HG03280 (cell line): ENCODE results near the gene HIPK3.
"Not testable (repeated sequence)": the region's sequence is repeated elsewhere in the genome, so short reads cannot be mapped to it uniquely, and the experiment has no call there.

Source experiments
- ATAC-seq: cut with Tn5 transposase; IDR thresholded peaks from one replicate; pipeline ENCODE4 v1.9.1; 2021; ENCODE audit warnings: mild to moderate bottlenecking, moderate library complexity; ENCODE audit not compliant: unreplicated experiment

The HIPK3 gene

DNA sequence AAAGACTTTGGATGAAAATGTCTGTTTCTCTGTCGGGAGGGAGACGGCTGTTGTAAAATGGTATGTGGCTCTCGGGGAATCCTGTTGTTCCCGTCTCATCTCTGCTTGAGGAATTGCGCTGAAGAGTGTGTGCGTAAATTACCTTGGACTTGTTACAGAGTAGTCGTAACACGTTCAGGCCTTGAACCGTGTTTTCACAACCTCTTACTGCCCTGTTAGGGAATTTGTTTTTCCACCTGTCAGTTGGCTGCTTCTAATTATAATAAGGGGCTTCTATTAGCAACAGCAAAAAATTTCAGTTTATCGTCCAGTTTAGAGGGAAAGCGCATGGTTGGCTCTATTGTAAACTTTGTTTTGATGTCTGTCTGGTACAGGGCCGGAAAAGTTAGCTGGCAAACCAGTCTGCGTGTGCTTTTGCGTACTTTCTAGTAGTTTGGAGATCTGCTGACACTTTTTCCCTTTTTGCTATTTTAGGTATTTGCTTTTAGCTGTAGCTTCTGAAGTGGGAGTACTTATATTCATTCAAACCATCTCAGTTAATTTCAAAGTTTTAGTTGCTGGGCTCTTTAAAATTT is 1.5 kb downstream of the HIPK3 start:
- ATAC-seq = peak; percentile 24

DNA sequence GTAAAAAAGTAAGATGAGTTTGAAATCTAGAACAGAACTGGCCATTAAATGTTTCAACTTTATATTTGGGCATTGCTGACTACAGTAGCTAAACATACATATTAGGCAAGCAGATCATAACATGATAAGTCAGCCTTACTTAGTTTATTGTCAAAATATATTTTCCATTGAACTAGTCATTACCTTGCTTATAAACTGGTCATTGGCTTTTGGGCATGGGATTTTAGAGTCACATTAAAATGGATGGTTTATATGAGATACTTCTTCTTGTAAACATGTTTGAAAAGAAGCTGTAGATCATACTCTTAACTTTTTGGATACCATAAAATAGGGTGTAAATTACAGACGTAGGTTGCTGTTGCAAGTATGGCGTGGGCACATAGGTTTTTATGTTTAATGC is 2.7 kb downstream of the HIPK3 start:
- no peak for ATAC-seq

DNA sequence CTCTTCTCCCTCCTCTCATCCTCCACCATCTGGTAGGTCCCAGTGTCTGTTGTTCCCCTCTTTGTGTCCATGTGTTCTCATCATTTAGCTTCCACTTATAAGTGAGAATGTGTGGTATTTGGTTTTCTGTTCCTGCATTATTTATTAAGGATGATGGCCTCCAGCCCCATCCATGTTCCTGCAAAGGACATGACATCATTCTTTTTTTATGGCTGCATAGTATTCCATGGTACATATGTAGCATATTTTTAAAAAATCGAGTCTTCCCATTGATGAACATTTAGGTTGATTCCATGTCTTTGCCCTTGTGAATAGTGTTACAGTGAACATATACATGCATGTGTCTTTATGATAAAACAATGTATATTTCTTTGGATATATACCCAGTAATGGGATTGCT is 4.2 kb downstream of the HIPK3 start:
- not testable (repeated sequence) for ATAC-seq

DNA sequence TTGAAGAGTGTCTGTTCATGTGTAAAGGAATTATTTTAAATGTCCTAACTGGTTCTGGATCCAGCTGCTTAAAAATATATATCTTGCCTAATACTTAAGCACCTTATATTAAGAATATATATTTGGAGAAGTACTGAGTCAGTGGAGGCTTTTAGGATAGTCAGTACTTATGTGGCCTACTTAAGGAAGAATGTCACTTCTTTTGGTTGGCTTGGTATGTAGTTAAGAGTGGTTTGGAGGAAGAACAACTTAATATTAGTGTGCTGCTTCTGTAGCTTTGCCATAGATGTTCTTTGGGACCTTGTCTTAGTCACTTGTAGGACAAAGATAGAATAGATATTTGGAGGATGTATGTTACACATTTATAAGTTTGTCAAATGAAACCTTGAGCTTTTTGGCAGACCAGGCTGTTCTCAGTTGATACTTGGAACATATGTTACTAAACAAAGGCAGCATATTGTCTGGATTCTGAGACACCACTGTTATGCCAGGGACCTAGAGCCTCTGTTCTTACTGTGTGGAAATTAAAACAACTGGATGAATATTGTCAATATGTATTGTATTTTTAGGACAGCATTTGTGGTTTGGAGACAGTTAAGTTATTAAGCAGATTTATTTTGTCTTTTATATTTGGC is 4.9 kb downstream of the HIPK3 start:
- ATAC-seq = no peak

DNA sequence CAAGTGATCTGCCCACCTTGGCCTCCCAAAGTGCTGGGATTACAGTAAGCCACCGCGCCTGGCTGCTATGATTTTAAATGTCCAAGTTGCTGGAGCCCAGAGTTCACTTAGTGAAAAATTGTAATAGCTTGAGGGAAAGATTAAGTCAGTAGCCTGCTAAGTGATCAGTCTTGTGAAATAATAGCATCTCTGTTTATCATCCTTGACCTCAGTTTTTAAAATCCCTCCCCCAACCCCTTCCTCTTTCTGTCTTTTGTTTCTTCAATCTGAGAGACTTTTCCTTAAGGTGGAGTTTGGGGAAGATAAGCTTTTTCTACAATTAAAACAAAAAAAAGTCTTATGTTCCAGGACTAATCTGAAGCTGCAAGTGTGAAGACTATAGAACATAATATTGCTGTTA is 6.4 kb downstream of the HIPK3 start:
- ATAC-seq = no peak

DNA sequence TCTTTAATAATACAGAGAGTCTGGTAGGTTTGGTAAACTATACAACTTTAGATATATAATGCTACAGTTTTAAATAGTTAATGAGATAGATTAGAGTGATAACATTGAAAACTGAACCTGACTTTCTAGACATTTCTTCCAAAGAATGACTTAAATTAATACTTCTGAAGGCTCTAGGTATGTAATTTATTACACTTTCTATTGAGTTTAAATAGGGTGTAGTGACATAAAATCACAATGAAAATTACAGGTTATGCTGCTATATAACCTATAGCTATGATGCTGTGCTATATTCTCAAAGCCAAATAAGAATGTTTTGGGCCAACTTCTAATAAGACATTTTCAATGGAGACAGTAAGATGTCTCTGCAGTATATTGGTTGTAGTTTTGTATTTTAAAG is 7.7 kb downstream of the HIPK3 start:
- no peak for ATAC-seq

DNA sequence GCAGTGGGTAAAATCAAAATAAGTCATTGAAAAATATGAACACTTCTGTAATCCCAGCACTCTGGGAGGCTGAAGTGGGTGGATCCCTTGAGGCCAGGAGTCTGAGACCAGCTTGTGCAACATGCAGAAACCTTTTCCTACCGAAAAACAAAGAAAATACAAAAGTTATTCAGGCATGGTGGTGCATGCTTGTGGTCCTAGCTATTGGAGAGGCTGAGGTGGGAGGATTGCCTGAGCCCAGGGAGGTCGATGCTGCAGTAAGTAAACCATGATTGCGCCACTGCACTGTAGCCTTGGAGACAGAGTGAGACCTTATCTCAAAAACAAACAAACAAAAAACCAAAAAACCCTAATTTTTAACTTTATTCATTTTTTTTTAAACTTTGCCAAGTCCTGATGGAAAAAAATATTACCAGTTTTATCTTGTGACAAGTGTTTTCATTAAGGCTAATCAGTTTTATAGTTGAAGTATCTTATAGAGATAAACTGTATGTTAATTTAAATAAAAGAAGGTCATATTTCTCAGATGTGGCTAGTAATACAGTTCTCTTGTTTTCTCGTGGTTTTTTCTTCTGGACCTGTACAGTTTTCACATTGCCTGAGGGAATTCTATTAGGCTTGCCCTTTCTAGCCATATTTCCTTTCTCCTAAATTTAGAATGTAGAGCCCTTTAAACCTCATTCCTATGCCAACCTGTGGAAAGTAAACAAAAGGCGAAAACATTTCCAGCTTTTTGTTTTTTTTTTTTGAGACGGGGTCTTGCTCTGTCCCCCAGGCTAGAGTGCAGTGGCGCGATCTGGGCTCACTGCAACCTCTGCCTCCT is 9.4 kb downstream of the HIPK3 start:
- no peak for ATAC-seq

DNA sequence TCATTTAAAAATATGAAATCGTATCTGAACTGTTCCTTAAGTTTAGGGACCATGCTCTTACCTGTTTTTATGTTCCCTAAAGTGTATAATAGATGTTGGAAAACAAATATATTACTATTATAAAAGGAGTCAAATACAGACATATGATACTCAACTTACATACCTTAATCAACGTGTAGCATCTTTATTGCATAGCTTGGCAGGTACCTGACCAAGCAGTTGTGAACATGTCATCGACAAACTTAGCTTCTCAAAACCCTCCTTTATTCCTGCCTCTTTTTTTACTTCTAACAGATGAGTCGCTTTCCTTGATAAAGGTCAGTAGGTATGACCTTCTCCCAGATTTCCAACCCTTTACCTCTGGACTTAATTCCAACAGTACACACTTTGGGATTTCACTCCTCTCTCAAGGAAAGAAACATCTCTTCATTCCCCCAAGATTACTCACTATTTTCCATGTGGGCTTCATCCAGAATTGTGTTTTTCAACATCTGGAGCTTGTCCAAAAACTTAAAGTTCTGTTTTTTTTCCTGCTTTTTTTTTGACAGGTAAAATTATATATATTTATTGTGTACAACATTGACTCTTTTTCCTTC is 11.9 kb downstream of the HIPK3 start:
- no peak for ATAC-seq

DNA sequence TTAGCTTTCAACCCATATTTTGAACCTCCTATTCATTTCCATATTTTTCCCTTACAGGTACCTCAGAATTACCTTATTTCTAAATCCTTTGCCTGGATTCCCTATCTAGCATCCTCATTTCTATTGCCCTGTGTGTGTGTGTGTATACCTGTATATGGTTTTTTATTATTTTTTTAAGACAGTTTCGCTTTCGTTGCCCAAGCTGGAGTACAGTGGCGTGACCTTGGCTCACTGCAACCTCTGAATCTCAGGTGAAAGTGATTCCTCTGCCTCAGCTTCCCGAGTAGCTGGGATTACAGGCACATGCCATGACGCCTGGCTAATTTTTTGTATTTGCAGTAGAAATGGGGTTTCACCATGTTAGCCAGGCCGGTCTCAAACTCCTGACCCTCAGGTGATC is 12.6 kb downstream of the HIPK3 start:
- no peak for ATAC-seq

DNA sequence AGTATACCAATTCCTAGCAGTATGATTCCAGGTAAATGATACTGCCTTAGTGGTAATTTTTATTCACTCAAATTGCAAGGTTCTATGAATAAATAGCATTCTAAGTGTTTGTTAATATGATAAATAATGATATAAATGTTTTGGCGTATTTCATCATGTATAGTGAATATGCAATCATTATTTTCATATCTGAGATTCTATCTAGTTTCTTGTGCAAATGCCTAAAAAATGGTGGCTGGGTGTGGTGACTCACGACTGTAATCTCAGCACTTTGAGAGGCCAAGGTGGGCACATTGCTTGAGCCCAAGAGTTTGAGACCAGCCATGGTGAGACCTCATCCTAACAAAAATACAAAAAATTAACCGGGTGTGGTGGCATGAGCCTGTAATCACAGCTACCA is 13.9 kb downstream of the HIPK3 start:
- no peak for ATAC-seq

DNA sequence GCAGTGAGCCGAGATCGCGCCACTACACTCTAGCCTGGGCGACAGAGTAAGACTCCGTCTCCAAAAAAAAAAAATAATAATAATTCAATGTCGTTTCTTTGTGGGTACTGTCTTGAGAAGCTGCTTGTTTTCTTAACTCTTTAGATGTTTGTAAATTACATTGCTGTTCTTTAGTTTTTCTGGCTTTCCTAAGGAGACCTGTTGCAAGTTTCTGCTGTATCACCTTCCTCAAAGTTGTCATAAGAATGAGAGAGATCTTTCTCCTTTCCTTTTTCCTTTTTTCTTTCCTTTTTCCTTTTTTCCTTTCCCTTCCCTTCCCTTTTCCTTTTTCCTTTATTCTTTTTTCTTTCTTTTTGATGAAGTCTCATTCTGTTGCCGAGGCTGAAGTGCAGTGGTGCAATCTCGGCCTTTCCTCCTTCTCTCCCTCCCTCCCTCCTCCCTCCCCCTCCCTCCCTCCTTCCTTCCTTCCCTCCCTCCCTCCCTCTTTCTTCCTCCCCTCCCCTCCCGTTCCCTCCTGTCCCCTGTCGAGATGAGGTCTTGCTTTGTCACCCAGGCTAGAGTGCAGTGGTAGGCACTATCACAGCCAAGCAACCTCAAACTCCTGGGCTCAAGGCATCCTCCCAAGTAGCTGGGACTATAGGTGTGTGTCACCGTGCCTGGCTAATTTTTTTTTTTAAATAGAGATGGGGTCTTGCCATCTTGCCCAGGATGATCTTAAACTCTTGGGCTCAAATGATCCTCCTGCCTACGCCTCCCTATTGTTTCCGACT is 15.3 kb downstream of the HIPK3 start:
- no peak for ATAC-seq

DNA sequence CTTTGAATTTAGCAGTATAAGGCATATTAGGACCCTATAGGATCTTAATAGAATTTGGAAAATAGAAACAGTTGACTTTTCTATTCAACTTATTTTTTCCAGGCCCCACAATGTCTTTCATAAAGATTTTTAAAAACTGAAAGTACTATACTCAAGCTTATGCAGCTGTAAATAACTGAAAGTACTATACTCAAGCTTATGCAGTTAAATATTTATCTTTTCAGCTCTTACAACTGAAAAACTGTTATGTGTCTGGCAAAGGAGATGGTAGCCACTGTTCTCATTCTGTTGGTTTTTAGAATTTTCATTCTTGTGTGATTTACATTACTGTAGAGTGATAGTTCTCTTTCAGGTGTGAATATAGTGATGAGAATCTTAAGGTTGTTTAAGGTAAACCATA is 16.5 kb downstream of the HIPK3 start:
- ATAC-seq = no peak

DNA sequence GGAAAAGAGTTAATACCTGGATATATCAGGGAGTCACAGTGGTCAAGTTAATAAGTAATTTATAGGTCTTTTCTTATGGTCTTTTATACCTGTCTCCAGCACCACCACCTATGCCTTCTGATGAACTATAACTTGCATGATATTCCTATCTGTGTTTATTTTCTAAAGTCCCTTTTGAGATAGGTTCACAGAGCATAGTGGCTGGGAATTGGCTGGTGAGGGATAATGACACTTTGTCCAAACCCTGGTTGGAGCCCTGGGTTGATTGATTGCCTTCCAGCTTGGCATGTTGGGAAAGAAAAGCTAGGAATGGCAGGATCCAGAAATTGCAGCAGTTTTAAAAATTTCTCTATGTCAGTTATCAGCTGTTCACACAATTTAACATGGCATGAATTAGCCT is 23.2 kb downstream of the HIPK3 start:
- ATAC-seq = no peak

DNA sequence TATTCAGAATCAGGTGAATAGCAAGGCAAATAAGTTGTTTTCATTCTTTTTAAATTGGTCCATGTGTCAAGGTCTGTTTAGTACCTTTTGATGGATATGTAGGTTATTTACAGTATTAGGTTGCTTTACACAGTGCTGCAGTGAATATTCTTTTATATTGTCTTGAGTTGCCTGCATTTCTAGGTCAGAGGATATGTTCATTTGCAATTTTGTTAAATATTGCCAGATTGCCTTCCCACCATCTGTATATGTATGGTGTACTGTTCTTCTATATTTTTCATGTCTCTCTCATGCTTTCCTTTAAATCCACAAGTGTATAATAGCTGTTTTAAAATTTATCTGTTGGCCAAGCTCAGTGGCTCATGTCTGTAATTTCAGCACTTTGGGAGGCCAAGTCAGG is 24.6 kb downstream of the HIPK3 start:
- ATAC-seq = no peak

DNA sequence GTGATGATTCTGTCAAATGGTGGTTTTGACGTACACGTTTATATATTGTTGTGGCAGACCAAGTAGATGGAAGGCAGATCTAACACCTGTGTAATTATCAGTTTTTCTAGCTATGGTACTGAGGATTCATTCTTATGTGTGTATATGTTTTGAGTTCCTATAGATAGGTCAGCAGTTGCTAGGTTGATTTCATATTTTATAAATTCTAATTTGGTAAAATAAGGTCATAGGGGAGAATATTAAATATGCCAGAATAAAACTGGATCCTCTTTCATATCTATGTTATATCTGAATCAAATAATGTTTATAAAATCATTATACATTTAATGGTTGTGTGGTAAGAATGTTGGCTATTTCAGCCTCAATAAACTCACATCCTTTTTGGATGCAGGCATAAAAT is 27.6 kb downstream of the HIPK3 start:
- ATAC-seq = no peak

DNA sequence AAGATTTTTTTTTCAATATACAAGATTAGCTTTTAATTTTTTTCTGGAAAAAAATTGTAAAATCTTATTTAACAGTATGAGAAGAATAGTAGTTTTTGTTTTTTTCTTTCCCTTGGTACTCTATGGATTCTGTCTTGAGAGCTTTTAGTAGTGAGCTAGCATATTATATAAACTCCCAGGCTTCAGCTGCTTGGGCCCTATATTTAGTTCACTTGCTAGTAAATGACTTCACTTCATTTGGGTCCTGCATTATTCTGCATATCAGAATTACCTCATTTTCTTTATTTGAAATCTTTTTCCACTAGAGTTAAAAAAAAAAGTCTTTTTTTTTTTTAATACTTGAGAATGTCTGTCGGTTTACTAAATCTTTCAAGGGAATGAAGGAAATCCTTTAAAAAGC is 33.1 kb downstream of the HIPK3 start:
- ATAC-seq = no peak

DNA sequence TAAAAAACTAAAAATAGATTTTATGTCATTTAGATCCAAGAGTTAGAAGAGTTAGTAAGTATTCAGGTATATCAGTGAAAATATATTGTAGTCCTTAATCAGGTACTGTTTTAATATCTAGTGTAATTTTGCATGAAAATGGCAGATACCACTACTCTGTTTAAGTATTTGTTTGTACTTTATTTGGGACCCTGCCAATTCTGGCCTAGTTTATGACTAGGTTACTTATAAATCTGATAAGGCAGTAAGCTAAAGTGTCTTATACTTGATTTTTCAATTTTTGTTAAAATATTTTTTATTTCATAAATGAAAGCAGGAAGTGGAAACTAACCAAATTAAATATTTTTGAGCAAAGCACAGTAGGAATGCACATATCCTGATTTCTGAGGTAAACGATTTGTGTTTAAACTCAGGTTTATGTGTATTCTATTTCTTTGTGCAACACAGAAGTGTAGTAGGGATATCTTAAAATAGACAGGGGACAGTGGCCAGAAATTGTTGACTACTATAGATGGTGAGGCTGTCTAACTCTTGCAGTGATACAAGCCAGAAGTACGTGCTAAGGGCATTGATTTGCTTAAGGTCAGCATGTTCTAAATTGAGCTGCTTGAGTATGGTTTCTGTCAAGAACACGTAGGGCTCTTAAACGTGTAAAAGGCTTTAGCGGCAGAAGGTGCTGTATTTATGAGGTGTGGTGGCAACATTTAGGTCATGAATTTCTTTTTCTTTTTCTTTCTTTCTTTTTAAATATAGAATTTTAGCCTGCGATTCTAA is 34.0 kb downstream of the HIPK3 start:
- peak; percentile 89 for ATAC-seq

DNA sequence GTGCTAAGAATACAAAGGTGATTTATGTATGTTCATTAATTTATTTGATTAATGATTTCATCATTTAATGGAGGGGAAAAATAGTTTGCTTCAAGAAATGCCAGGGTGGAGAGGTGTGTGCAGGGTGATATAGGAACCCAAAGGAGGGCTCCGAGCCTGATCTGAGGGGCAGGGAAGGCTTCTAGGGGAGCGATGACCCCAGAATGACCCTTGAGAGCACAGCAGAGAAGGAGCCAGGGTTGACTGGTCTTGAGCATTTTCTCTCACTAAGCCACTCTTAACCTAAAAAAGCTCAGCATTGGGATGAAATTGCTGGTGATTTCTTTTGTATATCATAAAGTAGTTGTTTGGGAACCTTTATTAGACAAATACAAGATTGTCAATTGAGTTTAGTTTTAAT is 35.1 kb downstream of the HIPK3 start:
- no peak for ATAC-seq

DNA sequence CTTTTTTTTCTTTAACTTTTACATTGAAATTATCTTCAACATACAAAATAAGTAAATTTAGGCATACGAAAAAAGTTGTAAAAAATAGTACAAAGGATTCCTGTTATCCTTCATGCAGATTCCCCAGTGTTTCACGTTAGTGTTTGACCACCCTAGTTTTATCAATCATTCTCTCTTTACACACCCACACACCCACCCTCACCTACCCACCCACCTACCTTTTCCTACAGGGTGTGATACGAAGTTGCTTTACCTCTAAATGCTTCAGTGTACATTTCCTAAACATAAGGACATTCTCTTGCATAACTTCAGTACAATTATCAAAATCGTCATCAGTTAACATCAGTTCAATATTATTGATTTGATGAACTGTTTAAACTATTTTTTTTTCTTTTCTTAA is 37.0 kb downstream of the HIPK3 start:
- no peak for ATAC-seq

DNA sequence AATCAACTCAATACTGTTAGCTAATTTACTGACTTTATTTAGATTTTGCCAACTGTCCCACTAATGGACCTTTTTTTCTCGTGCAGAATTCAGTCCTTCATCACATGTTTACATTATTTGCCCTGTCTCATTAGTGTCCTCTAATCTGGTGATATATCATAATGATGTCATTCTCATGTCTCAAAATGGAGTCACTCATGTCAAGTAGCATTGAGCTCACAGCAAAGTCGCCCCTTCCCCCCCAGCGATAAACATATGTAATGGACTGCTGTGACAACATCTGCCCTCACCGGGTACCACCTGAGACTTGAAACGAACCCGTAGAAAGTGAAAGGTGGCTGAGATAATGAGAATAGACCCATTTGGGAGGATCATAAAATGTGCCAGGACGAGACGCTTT is 37.6 kb downstream of the HIPK3 start:
- no peak for ATAC-seq
